ENCODE measurements around the gene FBXL2.

FBXL2 gene

GRCh38 chr3:33277193-33277882 is at the start of gene FBXL2:
TSS of gene FBXL2 (plus strand) at chr3:33277442. CDS start at chr3:33277513, 71 bp downstream.
- DNase-seq (ENCODE audit: low spot score) = peak; percentile 91

- no peak for DNase-seq (ENCODE audit: low spot score)
Observed at GRCh38 chr3:33229066-33229465, 48.2 kb upstream of the FBXL2 start.

GRCh38 chr3:33229947-33230346 is 47.3 kb upstream of the FBXL2 start:
- DNase-seq (ENCODE audit: low spot score) = no peak

- no peak for DNase-seq (ENCODE audit: low spot score)
Observed at GRCh38 chr3:33231756-33232465, 45.3 kb upstream of the FBXL2 start.

GRCh38 chr3:33233884-33234283 is 43.4 kb upstream of the FBXL2 start:
- DNase-seq (ENCODE audit: low spot score) = no peak

- DNase-seq (ENCODE audit: low spot score) = no peak
Observed at GRCh38 chr3:33236005-33236404, 41.2 kb upstream of the FBXL2 start.

GRCh38 chr3:33237439-33237838 is 39.8 kb upstream of the FBXL2 start:
- no peak for DNase-seq (ENCODE audit: low spot score)

GRCh38 chr3:33238923-33239322 is 38.3 kb upstream of the FBXL2 start:
- no peak for DNase-seq (ENCODE audit: low spot score)

GRCh38 chr3:33240261-33240660 is 37.0 kb upstream of the FBXL2 start:
- no peak for DNase-seq (ENCODE audit: low spot score)

GRCh38 chr3:33246786-33247185 is 30.5 kb upstream of the FBXL2 start:
- no peak for DNase-seq (ENCODE audit: low spot score)

- no peak for DNase-seq (ENCODE audit: low spot score)
Observed at GRCh38 chr3:33250712-33251111, 26.5 kb upstream of the FBXL2 start.

- no peak for DNase-seq (ENCODE audit: low spot score)
Observed at GRCh38 chr3:33256249-33256648, 21.0 kb upstream of the FBXL2 start.

- DNase-seq (ENCODE audit: low spot score) = no peak
Observed at GRCh38 chr3:33260104-33260503, 17.1 kb upstream of the FBXL2 start.

- DNase-seq (ENCODE audit: low spot score) = no peak
Observed at GRCh38 chr3:33269385-33269784, 7.9 kb upstream of the FBXL2 start.

GRCh38 chr3:33271324-33271723 is 5.9 kb upstream of the FBXL2 start:
- no peak for DNase-seq (ENCODE audit: low spot score)

- no peak for DNase-seq (ENCODE audit: low spot score)
Observed at GRCh38 chr3:33273628-33274027, 3.6 kb upstream of the FBXL2 start.

- peak; percentile 11 for DNase-seq (ENCODE audit: low spot score)
Observed at GRCh38 chr3:33278163-33278562, 921 bp downstream of the FBXL2 start.

- no peak for DNase-seq (ENCODE audit: low spot score)
Observed at GRCh38 chr3:33287672-33288282, 10.5 kb downstream of the FBXL2 start.

GRCh38 chr3:33299395-33300081 is 22.3 kb downstream of the FBXL2 start:
- DNase-seq (ENCODE audit: low spot score) = no peak

GRCh38 chr3:33312361-33312760 is 35.1 kb downstream of the FBXL2 start:
- DNase-seq (ENCODE audit: low spot score) = no peak

GRCh38 chr3:33313331-33313730 is 36.1 kb downstream of the FBXL2 start:
- no peak for DNase-seq (ENCODE audit: low spot score)

GRCh38 chr3:33314993-33315392 is 37.8 kb downstream of the FBXL2 start:
- DNase-seq (ENCODE audit: low spot score) = no peak

GRCh38 chr3:33315826-33316225 is 38.6 kb downstream of the FBXL2 start:
- DNase-seq (ENCODE audit: low spot score) = no peak
